Gastrocnemius medialis (tissue), 4 donors: ENCODE measurements around the gene PDE10A.

Experiments used
- POLR2A ChIP-seq, 2 donors: fragments of 450-650 bp; IDR thresholded peaks; one replicate each; pipeline ENCODE4 v1.6.1; 2017; ENCODE audit warnings: antibody characterized with exemption in 2 of 2, mild to moderate bottlenecking in 2 of 2, moderate library complexity in 2 of 2
- TF ChIP-seq, protein P1 (sequence below), 5 experiments: fragments of 450-650 bp in 3 of 5; fragments of 200-600 bp in 2 of 5; sonication (generic) in 2 of 5; IDR thresholded peaks in 4 of 5; conservative IDR thresholded peaks in 1 of 5; 1 replicate in 4 of 5; 2 replicates in 1 of 5; pipeline ENCODE4 v1.5.1; 2016 to 2019; ENCODE audit warnings: antibody characterized with exemption in 5 of 5, mild to moderate bottlenecking in 3 of 5, moderate library complexity in 3 of 5

DNA sequence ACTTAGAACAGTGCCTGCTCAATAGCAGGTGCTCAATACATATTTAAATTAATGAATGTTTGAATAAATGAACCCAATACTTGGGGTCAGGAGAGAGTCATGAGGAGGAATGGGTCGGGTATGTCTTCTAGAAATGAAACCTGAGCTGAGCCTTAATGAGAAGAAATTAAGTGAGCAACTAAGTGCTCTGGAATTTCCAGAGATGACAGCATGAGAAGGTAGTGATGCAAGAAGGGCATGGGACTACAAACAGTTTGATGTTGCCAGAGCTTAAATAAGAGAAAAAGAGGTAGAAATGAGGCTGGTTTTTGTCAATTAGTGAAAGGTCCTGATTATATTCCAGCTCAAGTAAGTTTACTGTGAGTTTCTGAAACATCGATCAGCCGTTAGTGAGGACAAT is 82.9 kb downstream of the PDE10A start:
- TF ChIP-seq, protein P1, sequence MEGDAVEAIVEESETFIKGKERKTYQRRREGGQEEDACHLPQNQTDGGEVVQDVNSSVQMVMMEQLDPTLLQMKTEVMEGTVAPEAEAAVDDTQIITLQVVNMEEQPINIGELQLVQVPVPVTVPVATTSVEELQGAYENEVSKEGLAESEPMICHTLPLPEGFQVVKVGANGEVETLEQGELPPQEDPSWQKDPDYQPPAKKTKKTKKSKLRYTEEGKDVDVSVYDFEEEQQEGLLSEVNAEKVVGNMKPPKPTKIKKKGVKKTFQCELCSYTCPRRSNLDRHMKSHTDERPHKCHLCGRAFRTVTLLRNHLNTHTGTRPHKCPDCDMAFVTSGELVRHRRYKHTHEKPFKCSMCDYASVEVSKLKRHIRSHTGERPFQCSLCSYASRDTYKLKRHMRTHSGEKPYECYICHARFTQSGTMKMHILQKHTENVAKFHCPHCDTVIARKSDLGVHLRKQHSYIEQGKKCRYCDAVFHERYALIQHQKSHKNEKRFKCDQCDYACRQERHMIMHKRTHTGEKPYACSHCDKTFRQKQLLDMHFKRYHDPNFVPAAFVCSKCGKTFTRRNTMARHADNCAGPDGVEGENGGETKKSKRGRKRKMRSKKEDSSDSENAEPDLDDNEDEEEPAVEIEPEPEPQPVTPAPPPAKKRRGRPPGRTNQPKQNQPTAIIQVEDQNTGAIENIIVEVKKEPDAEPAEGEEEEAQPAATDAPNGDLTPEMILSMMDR (IDR thresholded peaks at IDR 0.05 in 4 of 5, conservative IDR thresholded peaks at IDR 0.05 in 1 of 5) = no peak
- TF ChIP-seq POLR2A (IDR thresholded peaks at IDR 0.05) = no peak
